Lung (tissue), 12 donors: Measurements from ENCODE around the gene ZCCHC2. TPM values are rescaled to one million over a fixed set of nuclear protein-coding genes. Genes with fewer than 3 reads are reported as not detected.

Experiments
- ATAC-seq: fragments of 200-7000 bp; cut with Tn5 transposase; one replicate; pipeline ENCODE4 v1.9.1; 2020; ENCODE audit warnings: moderate number of reproducible peaks; ENCODE audit not compliant: insufficient read depth, low FRiP score
- DNase-seq, 3 donors: peaks; one replicate each; pipeline ENCODE4 v3.0.0-alpha.2; 2013 to 2017
- H3K27ac ChIP-seq, 2 donors: one replicate each; pipeline ENCODE4 v1.5.1; 2013; ENCODE audit warnings: mild to moderate bottlenecking in 2 of 2, moderate library complexity in 2 of 2, control low read depth in 1 of 2, inconsistent platforms in 1 of 2, low read depth in 1 of 2, low read length in 1 of 2
- H3K27me3 ChIP-seq, 3 donors: one replicate each; pipeline ENCODE4 v1.5.1; 2013; ENCODE audit warnings: low read length in 2 of 3; ENCODE audit not compliant: control insufficient read depth in 3 of 3, insufficient read depth in 3 of 3
- H3K36me3 ChIP-seq, 4 donors: one replicate each; pipeline ENCODE4 v1.5.1; 2013; ENCODE audit warnings: low read length in 4 of 4, mild to moderate bottlenecking in 1 of 4, moderate library complexity in 1 of 4; ENCODE audit not compliant: control insufficient read depth in 4 of 4, insufficient read depth in 4 of 4
- H3K4me1 ChIP-seq, 5 donors: one replicate each; pipeline ENCODE4 v1.5.1; 2013; ENCODE audit warnings: low read length in 5 of 5, mild to moderate bottlenecking in 2 of 5, moderate library complexity in 1 of 5; ENCODE audit not compliant: control insufficient read depth in 5 of 5, insufficient read depth in 5 of 5
- H3K4me3 ChIP-seq: one replicate; pipeline ENCODE4 v1.5.1; 2013; ENCODE audit warnings: mild to moderate bottlenecking, control low read depth, moderate library complexity
- H3K9ac ChIP-seq, 2 donors: one replicate each; pipeline ENCODE4 v1.5.1; 2013; ENCODE audit warnings: low read length in 2 of 2, control low read depth in 1 of 2; ENCODE audit not compliant: insufficient read depth in 1 of 2
- H3K9me3 ChIP-seq, 4 donors: one replicate each; pipeline ENCODE4 v1.5.1; 2013; ENCODE audit warnings: low read length in 3 of 4, mild to moderate bottlenecking in 1 of 4, moderate library complexity in 1 of 4; ENCODE audit not compliant: control insufficient read depth in 4 of 4, insufficient read depth in 3 of 4
- WGBS, 2 donors: extraction: QIAGEN DNeasy Blood & Tissue Kit; methylation state at CpG; one replicate each; pipeline ENCODE4 v1.1.7; 2013; 5-methylcytosine and 5-hydroxymethylcytosine counted together
- polyA plus RNA-seq, 2 donors: library from polyadenylated mRNA; stranded (reverse); fragments of 200-250 nt; gene quantifications; one replicate each; pipeline ENCODE4 v1.2.1, GENCODE V29; 2013
- total RNA-seq, 2 donors: library from RNA; depleted of rRNA in 1 of 2; stranded (reverse); fragments of >200 nt in 1 of 2; gene quantifications; one replicate each; pipeline ENCODE4 v1.2.1, GENCODE V29; 2014 to 2021
- TF ChIP-seq, protein P1 (sequence below): IDR thresholded peaks from 2 replicates; pipeline ENCODE4 v1.5.1; 2012; ENCODE audit warnings: mild to moderate bottlenecking; ENCODE audit errors: control extremely low read depth, extremely low read depth
- donor health status: control.
- donor health status: control.
- donor health status: Bipolar disorder and iron deficiency.
- donor health status: healthy.
- donor health status: DM: yes; HTN: yes; CAD: no.

Gene ZCCHC2
- total and polyA plus RNA-seq, 4 donors = 9.3 to 33.9 (median 18.6) TPM

DNA sequence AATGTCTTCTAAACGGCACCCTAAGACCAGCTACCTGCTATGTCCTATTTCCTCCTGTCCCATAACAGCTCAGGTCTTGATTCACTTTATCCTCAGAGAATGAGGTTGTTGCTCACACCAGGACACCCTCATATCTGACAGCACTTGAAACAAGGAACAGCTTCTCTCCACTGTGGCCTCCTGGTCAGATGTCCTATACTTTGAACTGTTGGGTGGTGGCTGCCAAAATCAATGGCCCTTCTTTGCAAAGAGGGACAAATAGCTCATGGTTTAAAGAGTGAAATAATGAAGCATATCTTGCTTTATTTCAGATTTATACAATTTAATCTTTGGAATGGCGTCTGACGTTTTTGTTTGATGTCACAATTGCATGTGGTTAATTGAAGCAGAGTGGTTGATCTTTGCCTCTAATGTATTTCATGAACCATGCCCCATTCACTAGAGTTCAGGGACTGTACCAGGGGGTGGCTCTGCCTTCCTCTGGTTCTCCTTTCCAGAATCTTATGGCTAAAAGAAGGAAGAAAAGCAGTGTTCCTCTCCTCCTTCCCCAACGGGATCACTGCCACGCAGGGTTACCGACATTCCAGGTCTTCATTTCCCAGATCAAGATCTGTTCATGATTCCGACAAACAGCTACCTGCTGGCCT lies 24.1 kb upstream of the ZCCHC2 start:
- DNase-seq (no peak), ATAC-seq (no peak)
- no peaks in the 10 kb centered on the region for H3K36me3 ChIP-seq
- H3K4me1 ChIP-seq = peaks cover 0 to 6% (median 0%) of the 10 kb centered on the region in 5 donors
- H3K27ac ChIP-seq = peak overlapping the region in 1 of 2 donors; percentile 43
- H3K4me3 ChIP-seq = no peak overlapping the region
- no peak overlapping the region for H3K9ac ChIP-seq
- WGBS, 2 donors = 68 to 82% methylated on average over 7 of the region's 7 CpGs
- H3K27me3 ChIP-seq = no peaks in the 10 kb centered on the region
- TF ChIP-seq, protein P1, sequence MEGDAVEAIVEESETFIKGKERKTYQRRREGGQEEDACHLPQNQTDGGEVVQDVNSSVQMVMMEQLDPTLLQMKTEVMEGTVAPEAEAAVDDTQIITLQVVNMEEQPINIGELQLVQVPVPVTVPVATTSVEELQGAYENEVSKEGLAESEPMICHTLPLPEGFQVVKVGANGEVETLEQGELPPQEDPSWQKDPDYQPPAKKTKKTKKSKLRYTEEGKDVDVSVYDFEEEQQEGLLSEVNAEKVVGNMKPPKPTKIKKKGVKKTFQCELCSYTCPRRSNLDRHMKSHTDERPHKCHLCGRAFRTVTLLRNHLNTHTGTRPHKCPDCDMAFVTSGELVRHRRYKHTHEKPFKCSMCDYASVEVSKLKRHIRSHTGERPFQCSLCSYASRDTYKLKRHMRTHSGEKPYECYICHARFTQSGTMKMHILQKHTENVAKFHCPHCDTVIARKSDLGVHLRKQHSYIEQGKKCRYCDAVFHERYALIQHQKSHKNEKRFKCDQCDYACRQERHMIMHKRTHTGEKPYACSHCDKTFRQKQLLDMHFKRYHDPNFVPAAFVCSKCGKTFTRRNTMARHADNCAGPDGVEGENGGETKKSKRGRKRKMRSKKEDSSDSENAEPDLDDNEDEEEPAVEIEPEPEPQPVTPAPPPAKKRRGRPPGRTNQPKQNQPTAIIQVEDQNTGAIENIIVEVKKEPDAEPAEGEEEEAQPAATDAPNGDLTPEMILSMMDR = no peak
- no peaks in the 10 kb centered on the region for H3K9me3 ChIP-seq

DNA sequence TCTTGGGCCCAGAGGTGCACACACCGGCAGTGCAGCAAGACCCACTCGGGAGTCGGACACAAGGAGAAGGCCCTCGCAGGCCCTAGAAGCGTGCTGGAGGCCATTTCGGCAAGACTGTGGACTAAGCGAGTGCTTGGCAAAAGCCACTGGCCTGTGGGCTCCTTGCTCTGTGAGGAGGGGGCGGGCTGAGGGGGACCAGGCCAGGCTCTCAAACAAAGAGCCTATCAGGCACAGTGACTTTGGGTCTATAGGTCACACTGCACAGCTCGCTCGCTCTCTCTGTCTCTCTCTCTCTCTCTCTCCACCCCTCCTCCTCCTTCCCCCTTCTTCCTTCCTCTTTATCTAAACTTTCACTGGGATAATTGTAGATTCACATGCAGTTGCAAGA lies 23.6 kb upstream of the ZCCHC2 start:
- TF ChIP-seq, protein P1 = no peak
- ATAC-seq = peak; percentile 34
- H3K27ac ChIP-seq = peak overlapping the region in 1 of 2 donors; percentile 43

GRCh38 chr18:62500174-62500573 lies 22.7 kb upstream of the ZCCHC2 start:
- no peak overlapping the region for H3K4me3 ChIP-seq
- ATAC-seq (no peak), DNase-seq (no peak)
- TF ChIP-seq, protein P1 = no peak
- no peaks in the 10 kb centered on the region for H3K9me3 ChIP-seq
- no peaks in the 10 kb centered on the region for H3K27me3 ChIP-seq
- WGBS, 2 donors = 70 to 84% methylated on average over 1 of the region's 1 CpG
- H3K27ac ChIP-seq = no peak overlapping the region
- peaks cover 0 to 6% (median 0%) of the 10 kb centered on the region in 5 donors for H3K4me1 ChIP-seq
- no peaks in the 10 kb centered on the region for H3K36me3 ChIP-seq
- H3K9ac ChIP-seq = no peak overlapping the region

More for the DNA sequence above, 23.6 kb upstream of the ZCCHC2 start:
- Histone ChIP-seq H3K9me3 (no peaks in the 10 kb centered on the region), H3K27me3 (no peaks in the 10 kb centered on the region), H3K4me1 (peaks cover 0 to 6% (median 0%) of the 10 kb centered on the region in 5 donors), H3K4me3 (no peak overlapping the region), H3K9ac (no peak overlapping the region), H3K36me3 (no peaks in the 10 kb centered on the region)
- no peak for DNase-seq
- 67 to 78% methylated on average over 10 of the region's 10 CpGs for WGBS, 2 donors
